Adrenal gland (tissue), 5 donors: ENCODE results near the gene EIF4E2.

ENCODE experiments used
- CTCF ChIP-seq, 6 experiments: fragments of 450-650 bp in 4 of 6; fragments of 200-600 bp in 2 of 6; sonication (generic) in 1 of 6; IDR thresholded peaks; 1 replicate in 5 of 6; 2 replicates in 1 of 6; pipeline versions ENCODE4 v1.5.1 to v1.8.0; 2016 to 2021; ENCODE audit warnings: antibody characterized with exemption in 6 of 6, mild to moderate bottlenecking in 2 of 6, moderate library complexity in 1 of 6
- POLR2A ChIP-seq, 2 donors: fragments of 450-650 bp; IDR thresholded peaks; one replicate each; pipeline ENCODE4 v1.6.1; 2017; ENCODE audit warnings: antibody characterized with exemption in 2 of 2, mild to moderate bottlenecking in 2 of 2, moderate library complexity in 1 of 2
- donor health status: DM: no; HTN: no; CAD: no.

GRCh38 chr2:232568161-232568560 lies 17.7 kb downstream of the EIF4E2 start:
- TF ChIP-seq CTCF (IDR thresholded peaks at IDR 0.05) (no peak), POLR2A (IDR thresholded peaks at IDR 0.05) (no peak)
